OCI-LY1 (cell line): Measurements from ENCODE around the gene IGFBPL1.

Experiments
- H2AFZ ChIP-seq: fragments of 200-600 bp; sonication (generic), shearing (Covaris generic); 2 replicates; pipeline ENCODE4 v1.6.0; 2014; ENCODE audit warnings: antibody characterized with exemption, mild to moderate bottlenecking, low read length
- H3F3A ChIP-seq: fragments of 200-600 bp; sonication (generic), shearing (Covaris generic); 2 replicates; pipeline ENCODE4 v1.6.0; 2014; ENCODE audit warnings: mild to moderate bottlenecking, antibody characterized with exemption, low read length, moderate library complexity; ENCODE audit not compliant: insufficient read depth
- H3K27ac ChIP-seq: fragments of 200-600 bp; sonication (generic); 2 replicates; pipeline ENCODE4 v1.5.1; 2014; ENCODE audit warnings: low read length, mixed run types, mild to moderate bottlenecking, low read depth; ENCODE audit not compliant: poor library complexity, severe bottlenecking
- H3K27me3 ChIP-seq: fragments of 200-600 bp; sonication (generic); 2 replicates; pipeline ENCODE4 v1.6.0; 2014; ENCODE audit warnings: antibody characterized with exemption, mild to moderate bottlenecking, low read length, moderate library complexity; ENCODE audit not compliant: insufficient read depth
- H3K36me3 ChIP-seq: fragments of 200-600 bp; sonication (generic); 2 replicates; pipeline ENCODE4 v1.6.1; 2014; ENCODE audit warnings: mild to moderate bottlenecking, antibody characterized with exemption, low read length, moderate library complexity, mixed read lengths; ENCODE audit not compliant: insufficient read depth
- H3K4me1 ChIP-seq: fragments of 200-600 bp; sonication (generic); 2 replicates; pipeline ENCODE4 v1.5.1; 2014; ENCODE audit warnings: mild to moderate bottlenecking, low read length, moderate library complexity; ENCODE audit not compliant: insufficient read depth, severe bottlenecking
- H3K4me2 ChIP-seq: fragments of 200-600 bp; sonication (generic), shearing (Covaris generic); 2 replicates; pipeline ENCODE4 v1.6.1; 2014; ENCODE audit warnings: low read length
- H3K4me3 ChIP-seq: fragments of 200-600 bp; sonication (generic); 2 replicates; pipeline ENCODE4 v1.5.1; 2014; ENCODE audit warnings: low read length, low read depth, mild to moderate bottlenecking, mixed read lengths; ENCODE audit not compliant: poor library complexity, severe bottlenecking
- H3K79me2 ChIP-seq: fragments of 200-600 bp; shearing (Covaris generic); 2 replicates; pipeline ENCODE4 v1.6.1; 2016; ENCODE audit warnings: mixed run types, low read length, mixed read lengths; ENCODE audit not compliant: insufficient read depth
- H3K9ac ChIP-seq: fragments of 200-600 bp; sonication (generic), shearing (Covaris generic); 2 replicates; pipeline ENCODE4 v1.6.1; 2014; ENCODE audit warnings: mild to moderate bottlenecking, low read length, mixed read lengths
- H3K9me2 ChIP-seq: fragments of 200-600 bp; sonication (generic), shearing (Covaris generic); 2 replicates; pipeline ENCODE4 v1.6.1; 2014; ENCODE audit warnings: low read depth, mild to moderate bottlenecking, low read length, mixed read lengths
- H3K9me3 ChIP-seq: fragments of 200-600 bp; shearing (Covaris generic); 2 replicates; pipeline ENCODE4 v1.6.1; 2014; ENCODE audit warnings: low read length, mixed read lengths
- H4K20me1 ChIP-seq: fragments of 200-600 bp; sonication (generic), shearing (Covaris generic); 2 replicates; pipeline ENCODE4 v1.6.0; 2016; ENCODE audit warnings: mild to moderate bottlenecking, low read length; ENCODE audit not compliant: insufficient read depth
- EZH2 ChIP-seq: fragments of 200-600 bp; sonication (generic), shearing (Covaris generic); IDR thresholded peaks from 2 replicates; pipeline ENCODE4 v1.8.0; 2017; ENCODE audit warnings: borderline replicate concordance, mixed run types, mild to moderate bottlenecking, antibody characterized with exemption, low read length, moderate library complexity, mixed read lengths
- TF ChIP-seq, protein P1 (sequence below): fragments of 200-600 bp; sonication (generic), shearing (Covaris generic); IDR thresholded peaks from 2 replicates; pipeline ENCODE4 v1.5.1; 2017; ENCODE audit warnings: mild to moderate bottlenecking, antibody characterized with exemption, low read length, moderate library complexity, mixed read lengths

The IGFBPL1 gene

GRCh38 chr9:38439916-38440301 lies 15.7 kb upstream of the IGFBPL1 start:
- no peaks in the 10 kb centered on the region for H4K20me1 ChIP-seq
- H3K4me3 ChIP-seq = no peak overlapping the region
- no peaks in the 10 kb centered on the region for H3K4me1 ChIP-seq
- H3K9ac ChIP-seq = no peak overlapping the region
- no peaks in the 10 kb centered on the region for H3K79me2 ChIP-seq
- H3K27ac ChIP-seq = no peak overlapping the region
- no peaks in the 10 kb centered on the region for H3K9me2 ChIP-seq
- no peaks in the 10 kb centered on the region for H3F3A ChIP-seq
- H3K4me2 ChIP-seq = no peak overlapping the region
- TF ChIP-seq, protein P1, sequence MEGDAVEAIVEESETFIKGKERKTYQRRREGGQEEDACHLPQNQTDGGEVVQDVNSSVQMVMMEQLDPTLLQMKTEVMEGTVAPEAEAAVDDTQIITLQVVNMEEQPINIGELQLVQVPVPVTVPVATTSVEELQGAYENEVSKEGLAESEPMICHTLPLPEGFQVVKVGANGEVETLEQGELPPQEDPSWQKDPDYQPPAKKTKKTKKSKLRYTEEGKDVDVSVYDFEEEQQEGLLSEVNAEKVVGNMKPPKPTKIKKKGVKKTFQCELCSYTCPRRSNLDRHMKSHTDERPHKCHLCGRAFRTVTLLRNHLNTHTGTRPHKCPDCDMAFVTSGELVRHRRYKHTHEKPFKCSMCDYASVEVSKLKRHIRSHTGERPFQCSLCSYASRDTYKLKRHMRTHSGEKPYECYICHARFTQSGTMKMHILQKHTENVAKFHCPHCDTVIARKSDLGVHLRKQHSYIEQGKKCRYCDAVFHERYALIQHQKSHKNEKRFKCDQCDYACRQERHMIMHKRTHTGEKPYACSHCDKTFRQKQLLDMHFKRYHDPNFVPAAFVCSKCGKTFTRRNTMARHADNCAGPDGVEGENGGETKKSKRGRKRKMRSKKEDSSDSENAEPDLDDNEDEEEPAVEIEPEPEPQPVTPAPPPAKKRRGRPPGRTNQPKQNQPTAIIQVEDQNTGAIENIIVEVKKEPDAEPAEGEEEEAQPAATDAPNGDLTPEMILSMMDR = no peak
- TF ChIP-seq EZH2 = no peak
- no peaks in the 10 kb centered on the region for H3K9me3 ChIP-seq
- no peaks in the 10 kb centered on the region for H3K36me3 ChIP-seq
- no peaks in the 10 kb centered on the region for H3K27me3 ChIP-seq
- no peak overlapping the region for H2AFZ ChIP-seq

DNA sequence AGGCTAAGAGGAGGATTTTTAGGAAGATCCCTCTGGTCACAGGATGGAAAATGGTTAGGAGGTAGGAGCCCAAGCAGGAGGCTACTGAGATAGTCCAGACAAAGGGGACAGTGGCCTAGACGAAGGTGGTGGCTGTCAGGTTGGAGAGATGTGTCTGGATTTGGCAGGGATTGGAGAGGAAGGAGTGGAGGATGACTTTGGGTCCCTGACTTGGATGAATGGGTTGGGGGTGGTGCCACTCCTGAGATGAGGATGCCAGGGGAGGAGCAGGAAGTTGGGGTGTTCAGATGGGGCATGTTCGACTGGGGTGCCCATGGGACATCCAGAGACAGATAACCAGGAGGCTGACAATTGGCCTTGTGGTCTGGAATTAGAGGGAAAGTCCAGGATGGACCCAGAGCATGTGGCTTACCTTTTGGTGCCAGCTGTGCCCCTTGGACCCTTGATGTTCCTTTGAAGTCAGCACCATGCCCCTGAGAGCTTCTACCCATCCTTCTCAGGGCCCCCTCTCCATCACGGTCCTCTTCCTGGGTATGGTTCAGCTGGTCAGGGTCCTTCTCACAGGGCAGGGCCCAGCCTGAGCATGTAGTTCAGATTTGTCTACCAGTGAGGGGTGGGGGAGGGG lies 15.1 kb upstream of the IGFBPL1 start:
- Histone ChIP-seq H2AFZ (no peak overlapping the region), H3K27me3 (no peaks in the 10 kb centered on the region), H3K9me3 (no peaks in the 10 kb centered on the region), H3K9me2 (no peaks in the 10 kb centered on the region), H3K9ac (no peak overlapping the region), H3K79me2 (no peaks in the 10 kb centered on the region), H3K27ac (no peak overlapping the region), H3K36me3 (no peaks in the 10 kb centered on the region), H3K4me2 (no peak overlapping the region), H3K4me3 (no peak overlapping the region), H3F3A (no peaks in the 10 kb centered on the region), H3K4me1 (no peaks in the 10 kb centered on the region), H4K20me1 (no peaks in the 10 kb centered on the region)
- no peak for TF ChIP-seq EZH2
- TF ChIP-seq, protein P1 = no peak

- H3K36me3 ChIP-seq = no peaks in the 10 kb centered on the region
- no peaks in the 10 kb centered on the region for H3F3A ChIP-seq
- no peaks in the 10 kb centered on the region for H3K9me2 ChIP-seq
- H3K79me2 ChIP-seq = no peaks in the 10 kb centered on the region
- TF ChIP-seq EZH2 = no peak
- TF ChIP-seq, protein P1 = no peak
- no peaks in the 10 kb centered on the region for H3K9me3 ChIP-seq
- H3K4me3 ChIP-seq = no peak overlapping the region
- H2AFZ ChIP-seq = no peak overlapping the region
- H3K4me2 ChIP-seq = no peak overlapping the region
- no peak overlapping the region for H3K9ac ChIP-seq
- no peak overlapping the region for H3K27ac ChIP-seq
- no peaks in the 10 kb centered on the region for H4K20me1 ChIP-seq
- H3K27me3 ChIP-seq = 0 out of 2 replicates have a peak, but pooled peaks cover 2% of the 10 kb centered on the region
- no peaks in the 10 kb centered on the region for H3K4me1 ChIP-seq
Observed at GRCh38 chr9:38437193-38437823, 13.1 kb upstream of the IGFBPL1 start.
